ENCODE results near the gene MYO10.

Gene MYO10

DNA sequence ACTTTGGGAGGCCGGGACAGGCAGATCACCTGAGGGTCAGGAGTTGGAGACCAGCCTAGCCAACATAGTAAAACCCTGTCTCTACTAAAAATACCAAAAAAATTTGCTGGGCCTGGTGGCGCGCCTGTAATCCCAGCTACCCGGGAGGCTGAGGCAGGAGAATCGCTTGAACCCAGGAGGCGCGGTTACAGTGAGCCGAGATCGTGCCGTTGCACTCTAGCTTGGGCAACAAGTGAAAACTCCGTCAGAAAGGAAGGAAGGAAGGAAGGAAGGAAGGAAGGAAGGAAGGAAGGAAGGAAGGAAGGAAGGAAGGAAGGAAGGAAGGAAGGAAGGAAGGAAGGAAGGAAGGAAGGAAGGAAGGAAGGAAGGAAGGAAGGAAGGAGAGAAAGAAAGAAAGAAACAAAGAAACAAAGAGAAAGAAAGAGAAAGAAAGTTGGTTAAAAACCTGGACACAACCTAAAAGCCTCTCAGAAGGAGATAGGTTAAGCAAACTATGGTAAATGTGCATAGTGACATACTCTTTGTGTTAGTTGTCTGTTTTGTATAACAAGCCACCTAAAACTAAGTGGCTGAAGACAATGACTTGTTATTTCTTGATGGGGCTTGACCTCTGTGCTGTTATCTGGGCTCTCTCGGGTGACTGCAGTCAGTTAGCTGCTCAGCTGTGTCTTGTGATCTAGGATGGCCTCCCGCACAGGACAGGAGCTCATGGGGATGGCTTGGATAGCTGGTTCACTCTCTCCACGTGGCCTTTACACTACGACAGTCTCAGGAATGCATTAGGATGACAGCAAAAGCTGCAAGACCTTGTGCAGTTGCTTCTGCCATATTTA, 8.0 kb upstream of the MYO10 start:
- no peak for DNase-seq (ENCODE audit: low read depth)

DNA sequence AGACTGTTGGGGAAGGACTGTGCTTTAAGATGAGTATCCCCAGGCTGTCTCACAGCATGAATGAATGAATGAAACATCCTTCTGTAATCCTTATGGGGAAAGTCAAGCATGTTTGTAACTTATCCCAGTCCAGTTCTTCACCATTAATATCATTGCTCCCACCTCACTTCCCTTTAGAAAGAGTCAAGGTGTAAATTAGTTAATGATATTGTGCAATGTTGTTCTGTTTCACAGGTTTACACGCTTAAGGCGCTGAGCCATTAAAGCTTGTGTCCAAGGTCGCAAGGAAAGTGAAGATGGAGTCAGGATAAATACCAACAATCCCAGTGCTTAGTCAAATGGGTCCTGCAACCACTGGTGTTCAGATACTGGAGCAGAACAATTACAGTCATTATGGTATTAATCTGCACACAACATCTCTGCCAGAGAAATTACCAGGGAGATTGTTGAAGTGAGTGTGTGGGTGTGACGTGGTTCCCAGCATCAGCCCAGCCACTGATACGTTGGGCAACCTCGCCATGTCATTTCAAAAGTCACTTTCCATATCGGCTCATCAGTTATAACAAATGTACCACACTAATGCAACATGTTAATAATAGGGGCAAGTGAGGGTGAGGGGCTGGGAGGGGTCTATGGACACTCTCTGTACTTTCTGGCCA, 1.5 kb upstream of the MYO10 start:
- no peak for DNase-seq (ENCODE audit: low read depth)

GRCh38 chr5:16936989-16937438, 926 bp upstream of the MYO10 start:
- no peak for DNase-seq (ENCODE audit: low read depth)

DNA sequence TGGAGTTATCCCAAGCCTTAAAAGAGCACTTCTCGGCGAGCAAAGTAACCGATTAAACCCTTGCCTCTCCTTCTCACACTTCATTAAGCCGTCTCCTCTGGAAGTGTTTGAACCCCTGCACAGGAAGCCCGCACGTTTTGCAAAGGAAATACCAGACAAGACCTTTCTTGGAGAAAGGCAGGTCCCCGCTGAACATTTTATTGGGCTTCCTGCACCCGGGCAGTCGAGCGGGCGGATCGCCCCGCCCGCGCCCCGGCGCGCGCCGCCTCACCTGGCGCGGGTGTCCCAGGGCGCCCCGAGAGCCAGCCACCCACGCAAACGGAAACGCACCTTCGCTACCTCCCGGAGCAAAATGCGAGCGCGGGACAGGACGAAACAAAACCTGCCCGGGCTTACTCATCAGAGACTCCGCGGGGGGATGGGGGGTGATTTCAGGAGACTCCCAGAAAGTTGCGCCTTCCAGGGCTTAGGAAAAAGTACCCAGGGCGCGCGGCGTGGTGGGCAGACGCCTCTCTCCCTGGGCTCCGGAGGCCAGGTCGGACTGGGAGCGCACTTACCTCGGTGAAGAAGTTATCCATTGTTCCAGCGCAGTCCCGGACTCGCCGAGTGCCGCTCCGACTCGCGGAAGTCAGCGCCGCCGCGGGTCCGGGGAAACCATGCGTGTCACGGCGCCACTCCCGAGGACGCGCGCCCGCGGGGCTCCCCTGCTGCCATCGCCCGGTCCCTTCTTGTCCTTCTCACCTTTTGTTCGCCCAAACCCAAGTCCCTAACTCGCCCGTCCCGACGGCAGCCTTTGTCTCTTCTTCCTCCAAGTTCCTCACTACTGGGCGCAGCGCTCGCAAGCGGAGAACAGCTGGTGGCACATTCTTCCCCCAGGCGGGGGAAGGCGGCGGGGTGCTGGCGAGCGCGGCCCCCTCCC, 598 bp downstream of the MYO10 start:
- DNase-seq (ENCODE audit: low read depth) = no peak

GRCh38 chr5:16934677-16935153, 1.4 kb downstream of the MYO10 start:
- no peak for DNase-seq (ENCODE audit: low read depth)

- DNase-seq (ENCODE audit: low read depth) = no peak
Observed at GRCh38 chr5:16934123-16934522, 2.0 kb downstream of the MYO10 start.

DNA sequence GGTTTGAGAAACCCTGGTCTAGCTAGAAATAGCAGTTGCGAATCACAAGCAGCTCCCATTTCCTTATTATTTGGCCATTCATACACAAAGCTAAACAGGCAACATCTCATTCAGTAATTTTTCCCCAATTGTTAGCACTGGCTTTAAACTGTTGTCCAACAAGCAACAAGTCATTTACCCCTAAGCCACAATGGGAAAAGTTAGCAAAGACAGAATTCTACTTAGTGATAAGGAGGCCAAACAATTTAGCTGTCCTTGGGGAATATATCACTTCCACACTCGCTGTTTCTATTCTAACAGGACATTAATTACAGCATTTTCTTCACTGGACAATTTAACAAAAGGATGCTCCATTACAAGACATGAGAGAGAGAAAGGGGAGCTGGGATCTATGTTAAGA, 2.8 kb downstream of the MYO10 start:
- no peak for DNase-seq (ENCODE audit: low read depth)

DNA sequence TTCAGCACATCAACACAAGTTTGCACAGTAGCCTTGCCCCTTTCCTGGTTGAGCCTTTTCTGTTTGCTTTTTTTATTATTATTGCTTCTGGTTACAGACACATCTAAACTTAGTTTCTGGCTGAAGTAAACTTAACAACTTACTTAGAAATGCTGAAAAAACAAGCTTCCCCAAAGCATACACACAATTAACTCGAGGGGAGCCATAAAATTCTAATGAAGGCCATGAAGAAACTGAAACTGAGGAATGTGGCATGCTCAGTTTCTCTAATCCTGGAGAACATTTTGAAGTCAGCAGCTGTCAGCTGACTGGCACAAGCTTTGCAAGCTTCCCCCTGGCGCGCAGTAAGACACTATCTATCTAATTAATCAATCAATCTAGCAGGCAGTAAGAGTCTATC, 3.7 kb downstream of the MYO10 start:
- no peak for DNase-seq (ENCODE audit: low read depth)

GRCh38 chr5:16931334-16932110, 4.6 kb downstream of the MYO10 start:
- DNase-seq (ENCODE audit: low read depth) = no peak

GRCh38 chr5:16930496-16930895, 5.6 kb downstream of the MYO10 start:
- no peak for DNase-seq (ENCODE audit: low read depth)

- DNase-seq (ENCODE audit: low read depth) = no peak
Observed at GRCh38 chr5:16929831-16930230, 6.3 kb downstream of the MYO10 start.

GRCh38 chr5:16929347-16929746, 6.7 kb downstream of the MYO10 start:
- no peak for DNase-seq (ENCODE audit: low read depth)

DNA sequence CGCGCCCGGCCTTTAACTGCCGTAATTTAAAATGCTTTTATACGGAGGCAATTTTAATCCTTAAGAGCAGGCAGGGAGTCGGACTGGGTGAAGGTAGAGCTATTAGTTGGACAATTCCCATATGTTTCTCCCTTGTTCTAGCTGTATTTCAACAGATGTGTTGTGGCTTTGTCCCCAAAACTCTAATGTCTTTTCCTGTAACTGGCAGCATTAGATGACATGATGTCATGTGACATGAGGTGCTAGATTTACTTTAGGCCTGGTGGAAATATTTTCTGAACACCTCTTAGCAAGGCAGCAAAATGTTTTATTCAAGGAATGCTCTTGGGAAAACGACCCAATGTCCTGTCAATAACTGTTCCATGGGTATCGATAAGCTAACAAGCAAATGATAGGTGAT, 8.5 kb downstream of the MYO10 start:
- DNase-seq (ENCODE audit: low read depth) = no peak

DNA sequence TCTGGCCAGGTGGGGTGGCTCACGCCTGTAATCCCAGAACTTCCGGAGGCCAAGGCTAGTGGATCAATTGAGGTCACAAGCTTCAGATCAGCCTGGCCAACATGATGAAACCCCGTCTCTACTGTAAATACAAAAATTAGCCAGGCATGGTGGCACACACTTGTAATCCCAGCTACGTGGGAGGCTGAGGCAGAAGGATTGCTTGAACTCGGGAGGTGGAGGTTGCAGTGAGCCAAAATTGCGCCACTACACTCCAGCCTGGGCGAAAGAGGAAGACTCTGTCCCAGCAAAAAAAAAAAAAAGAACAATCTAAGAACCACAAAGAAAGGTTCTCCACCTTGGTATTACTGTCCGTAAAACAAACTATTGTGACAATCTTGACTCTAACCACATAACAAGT, 9.7 kb downstream of the MYO10 start:
- no peak for DNase-seq (ENCODE audit: low read depth)

DNA sequence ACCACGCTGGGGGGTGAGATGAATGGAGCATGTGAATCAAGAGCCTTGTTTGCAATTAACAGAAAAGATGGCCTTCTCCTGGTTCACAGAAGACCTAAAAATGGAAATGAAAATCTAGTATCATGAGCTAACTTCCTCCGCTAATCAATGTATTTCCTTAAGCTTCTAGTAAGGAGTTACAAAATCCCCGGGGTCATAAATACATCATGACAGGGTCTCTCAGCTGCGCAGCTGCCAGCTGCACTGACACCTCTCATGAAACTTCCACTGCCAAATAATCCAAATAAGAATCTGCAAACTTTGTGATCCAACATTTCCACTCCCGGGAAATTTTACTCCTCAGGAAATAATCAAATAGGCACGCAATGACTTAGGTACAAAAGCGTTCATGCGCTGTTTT, 11.9 kb downstream of the MYO10 start:
- no peak for DNase-seq (ENCODE audit: low read depth)

GRCh38 chr5:16922430-16922829, 13.7 kb downstream of the MYO10 start:
- no peak for DNase-seq (ENCODE audit: low read depth)

DNA sequence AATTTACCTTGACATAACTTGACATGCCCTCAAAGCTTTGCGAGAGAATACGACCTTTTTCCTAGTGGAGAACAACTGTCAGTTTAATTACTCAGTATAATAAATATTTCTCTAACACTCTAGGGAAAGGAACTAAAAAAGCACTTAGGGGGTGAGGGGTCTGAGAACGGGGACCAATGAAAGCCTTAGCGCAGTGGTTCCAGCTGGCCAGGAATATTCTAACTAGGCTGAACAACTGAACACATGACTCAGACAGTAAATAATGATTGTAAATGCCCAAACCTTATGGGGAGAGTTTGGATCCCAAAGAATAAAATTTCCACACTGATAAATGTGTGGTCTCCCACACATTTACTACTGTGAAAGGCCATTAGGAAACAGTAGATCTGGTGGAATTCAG, 14.9 kb downstream of the MYO10 start:
- DNase-seq (ENCODE audit: low read depth) = no peak

GRCh38 chr5:16920109-16920816, 15.8 kb downstream of the MYO10 start:
- DNase-seq (ENCODE audit: low read depth) = no peak

- DNase-seq (ENCODE audit: low read depth) = no peak
Observed at GRCh38 chr5:16918891-16919671, 17.0 kb downstream of the MYO10 start.

DNA sequence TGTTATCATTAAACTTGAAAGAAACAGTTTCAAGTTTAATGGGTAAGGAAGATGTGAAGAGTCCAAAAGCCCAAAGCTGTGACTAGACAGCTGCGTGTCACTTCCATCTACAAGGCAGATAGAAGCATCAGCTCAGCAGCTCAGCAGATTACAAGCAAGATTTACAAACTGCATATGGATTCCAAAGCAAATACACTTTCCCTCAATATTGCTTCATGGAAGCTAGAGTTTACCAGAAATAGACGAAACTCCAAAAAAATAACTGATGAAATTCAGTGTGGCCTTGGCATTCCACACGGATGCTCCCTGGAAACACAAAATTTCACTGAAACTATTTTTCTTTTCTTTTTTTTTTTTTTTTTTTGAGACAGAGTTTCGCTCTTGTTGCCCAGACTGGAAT, 17.9 kb downstream of the MYO10 start:
- DNase-seq (ENCODE audit: low read depth) = no peak
